ENCODE data around the gene CARM1. TPM values are rescaled to one million over a fixed set of nuclear protein-coding genes. Genes with fewer than 3 reads are reported as not detected.

CARM1 gene
- total RNA-seq, 2 donors from 2014 or later = 6.3 to 11.7 TPM

DNA sequence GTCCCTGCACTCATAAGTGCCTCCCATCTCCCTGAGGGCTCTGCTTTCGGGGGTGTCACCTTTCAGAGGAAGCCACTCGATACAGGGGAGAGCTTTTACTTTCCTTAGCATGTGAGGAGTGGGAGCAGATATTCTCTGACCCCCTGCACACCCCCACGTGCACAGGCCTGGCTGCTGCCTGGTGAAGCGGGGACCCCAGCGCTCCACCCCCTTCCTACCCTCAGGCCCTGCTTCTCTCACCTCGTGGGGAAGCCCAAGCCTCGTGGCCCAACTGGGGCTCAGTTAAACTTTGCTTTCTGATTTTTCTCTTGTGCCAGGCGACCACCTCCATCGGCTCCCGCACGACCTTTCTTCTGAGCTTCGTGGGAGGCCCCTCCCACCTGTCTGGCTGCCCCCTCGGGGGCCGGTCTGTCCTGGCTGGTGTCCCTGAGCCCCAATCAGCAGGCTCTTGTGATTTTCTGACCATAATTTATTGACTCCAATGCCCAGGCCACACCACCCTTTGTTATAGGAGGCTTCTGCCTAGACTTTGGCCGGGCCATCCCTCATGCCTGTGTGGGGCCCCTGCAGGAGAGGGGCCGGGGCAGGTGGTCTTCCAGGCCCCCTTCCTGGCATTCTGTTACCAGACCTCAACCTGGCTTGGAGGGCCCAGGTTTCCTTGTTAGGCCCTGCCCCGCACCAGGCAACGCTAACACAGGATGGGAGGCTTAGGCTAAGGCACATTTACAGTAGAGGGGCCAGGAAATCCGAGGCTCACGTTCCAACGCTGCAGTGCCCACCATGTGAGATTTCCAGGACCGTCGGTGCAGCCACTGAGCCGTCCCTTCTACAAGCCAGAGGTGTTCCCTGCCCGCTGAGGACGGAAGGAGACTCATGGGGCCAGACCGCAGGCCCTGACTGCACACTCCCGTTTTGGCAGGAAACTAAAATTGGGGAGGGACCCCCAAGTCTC is 39.1 kb upstream of the CARM1 start:
- intact Hi-C loops (cut with DNase I) = no loop called here
- Histone ChIP-seq H3K4me3 (no peak overlapping the region), H3K27ac (peak overlapping the region in 1 of 4 donors; percentile 17), H3K9me3 (peaks cover 0 to 7% (median 0%) of the 10 kb centered on the region in 3 donors), H3K27me3 (no peaks in the 10 kb centered on the region), H3K4me1 (peaks cover 18% of the 10 kb centered on the region), H3K36me3 (replicated peaks in 1 of 2; ENCODE audit: insufficient read depth in 1 of 2, low read depth in 2 of 2) (peaks cover 0 to 15% of the 10 kb centered on the region in 2 donors)
- DNase-seq (no peak), ATAC-seq (no peak)
- WGBS, 2 donors = 73 to 75% methylated on average over 15 to 24 of the region's 28 CpGs
- TF ChIP-seq CTCF (IDR thresholded peaks at IDR 0.05) (no peak), POLR2A (IDR thresholded peaks at IDR 0.05) (no peak)

DNA sequence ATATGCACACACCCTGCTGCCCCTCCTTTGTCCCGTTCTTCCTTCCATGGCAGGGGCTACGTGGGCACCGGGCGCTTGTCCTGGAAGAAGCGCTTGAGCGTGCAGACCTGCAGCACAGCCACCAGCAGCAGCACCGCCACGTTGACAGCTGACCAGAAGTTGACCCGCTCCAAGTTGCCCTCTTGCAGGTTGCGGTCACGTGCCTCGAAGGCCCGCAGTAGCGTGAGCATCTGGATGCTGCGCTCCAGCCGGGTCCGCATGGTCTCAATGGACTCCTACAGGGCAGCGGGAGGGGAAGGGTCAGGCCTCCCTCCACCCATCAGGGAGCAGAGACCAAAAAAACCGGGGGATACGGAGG is 38.4 kb upstream of the CARM1 start:
- no peak for TF ChIP-seq CTCF (IDR thresholded peaks at IDR 0.05)
- no peak for TF ChIP-seq POLR2A (IDR thresholded peaks at IDR 0.05)
- Histone ChIP-seq H3K36me3 (replicated peaks in 1 of 2; ENCODE audit: insufficient read depth in 1 of 2, low read depth in 2 of 2) (peaks cover 0 to 15% of the 10 kb centered on the region in 2 donors), H3K27ac (no peak overlapping the region), H3K9me3 (peaks cover 0 to 7% (median 0%) of the 10 kb centered on the region in 3 donors), H3K4me1 (peaks cover 18% of the 10 kb centered on the region), H3K4me3 (no peak overlapping the region), H3K27me3 (no peaks in the 10 kb centered on the region)
- intact Hi-C loops (cut with DNase I) = no loop called here
- 85 to 95% methylated on average over 17 to 19 of the region's 20 CpGs for WGBS, 2 donors
- ATAC-seq = no peak
- no peak for DNase-seq

DNA sequence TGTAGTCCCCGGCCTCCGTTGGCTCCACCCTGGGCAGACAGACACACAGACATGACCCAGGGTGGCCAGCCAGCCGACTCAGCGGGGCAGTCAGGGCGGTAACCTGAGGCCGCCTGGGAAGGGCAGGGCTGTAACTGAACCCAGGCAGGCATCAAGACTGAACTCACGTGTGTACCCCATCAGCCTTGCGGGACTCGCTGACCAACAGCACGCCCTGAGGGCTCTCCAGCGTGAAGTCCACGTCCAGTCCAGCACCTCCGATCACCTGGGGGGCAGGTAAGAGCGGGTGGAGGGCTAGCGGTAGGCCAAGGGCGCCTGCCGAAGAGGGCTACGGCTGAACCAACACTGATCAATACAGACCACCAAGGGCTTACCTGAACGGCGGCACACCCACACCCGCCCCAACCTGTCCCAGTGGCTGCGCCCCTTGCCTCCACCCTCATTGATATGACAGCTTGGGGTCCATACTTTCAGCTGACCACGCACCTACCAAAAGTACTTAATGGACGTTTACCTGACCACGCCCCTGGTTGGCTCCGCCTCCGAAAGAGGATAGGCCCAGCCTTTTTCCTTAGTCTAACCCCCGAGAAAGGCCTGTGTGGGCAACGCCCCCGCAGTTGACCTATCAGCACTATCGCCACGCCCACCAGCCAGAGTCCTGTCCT is 36.1 kb upstream of the CARM1 start:
- intact Hi-C loops (cut with DNase I) = no loop called here
- Histone ChIP-seq H3K9me3 (peaks cover 0 to 7% (median 0%) of the 10 kb centered on the region in 3 donors), H3K36me3 (replicated peaks in 1 of 2; ENCODE audit: insufficient read depth in 1 of 2, low read depth in 2 of 2) (peaks cover 0 to 12% of the 10 kb centered on the region in 2 donors), H3K4me3 (peak overlapping the region in 1 of 2 donors; percentile 24), H3K27ac (peak overlapping the region; percentile 58 to 99 (median 97)), H3K4me1 (peaks cover 35% of the 10 kb centered on the region), H3K27me3 (no peaks in the 10 kb centered on the region)
- ATAC-seq = no peak
- WGBS, 2 donors = 7 to 40% methylated on average over 16 to 32 of the region's 32 CpGs
- DNase-seq = peak in 3 of 4 donors; percentile 24 to 42 (median 40)
- TF ChIP-seq CTCF (IDR thresholded peaks at IDR 0.05) (peak in 1 of 7 experiments; percentile 2), POLR2A (IDR thresholded peaks at IDR 0.05) (peak in 1 of 3 donors; percentile 3)

- intact Hi-C loops (cut with DNase I) = no loop called here
- DNase-seq (peak; percentile 100), ATAC-seq (peak; percentile 89)
- H3K4me3 ChIP-seq = peak within 1 kb of the TSS in 1 of 2 donors; percentile 25
- peaks cover 0 to 7% (median 0%) of the 10 kb centered on the region in 3 donors for H3K9me3 ChIP-seq
- H3K27me3 ChIP-seq = no peaks in the 10 kb centered on the region
- peak within 1 kb of the TSS; percentile 95 to 99 (median 99) for H3K27ac ChIP-seq
- peaks cover 35% of the 10 kb centered on the region for H3K4me1 ChIP-seq
- peaks cover 0 to 5% of the 10 kb centered on the region in 2 donors for H3K36me3 ChIP-seq (replicated peaks in 1 of 2; ENCODE audit: insufficient read depth in 1 of 2, low read depth in 2 of 2)
- TF ChIP-seq CTCF (IDR thresholded peaks at IDR 0.05) (peak in 4 of 7 experiments; percentile 49 to 59 (median 55)), POLR2A (IDR thresholded peaks at IDR 0.05) (peak; percentile 42 to 79 (median 73))
- WGBS, 2 donors = 0% methylated on average over 39 to 50 of the region's 50 CpGs
These were observed 35.4 kb upstream of the CARM1 start, which contains the start of gene TMED1 for GRCh38 chr19:10835754-10836478. TMED1 (minus strand) TSS chr19:10836212; CDS start chr19:10836191, 21 bp downstream.

Measured in body of pancreas (tissue), 4 donors.